Progenitor cell of endocrine pancreas (in vitro differentiated cells): ENCODE results near the gene PPIP5K2. TPM values are rescaled to one million over a fixed set of nuclear protein-coding genes. Genes with fewer than 3 reads are reported as not detected.

Source experiments
- DNase-seq: peaks from one replicate; pipeline ENCODE4 v3.0.0; 2021; ENCODE audit warnings: low spot score; ENCODE audit not compliant: unreplicated experiment
- H3K27ac Mint-ChIP-seq: 2 replicates; pipeline ENCODE4 v1.8.0; 2021; ENCODE audit warnings: mild to moderate bottlenecking, moderate library complexity, mixed read lengths
- H3K27me3 Mint-ChIP-seq: 2 replicates; pipeline ENCODE4 v1.8.0; 2021; ENCODE audit warnings: mixed read lengths
- H3K36me3 Mint-ChIP-seq: 2 replicates; pipeline ENCODE4 v1.8.0; 2022; ENCODE audit warnings: mixed read lengths; ENCODE audit not compliant: insufficient read depth
- H3K4me1 Mint-ChIP-seq: 2 replicates; pipeline ENCODE4 v1.8.0; 2021; ENCODE audit warnings: low read depth, mixed read lengths
- H3K4me3 Mint-ChIP-seq: 2 replicates; pipeline ENCODE4 v1.8.0; 2021; ENCODE audit warnings: low read depth, mild to moderate bottlenecking, moderate library complexity, mixed read lengths
- H3K9me3 Mint-ChIP-seq: 2 replicates; pipeline ENCODE4 v1.8.0; 2021; ENCODE audit warnings: low read depth, mixed read lengths
- total RNA-seq: library from RNA; stranded (reverse); gene quantifications from 2 replicates; pipeline ENCODE4 v1.2.1, GENCODE V29; 2021
- TF ChIP-seq, protein P1 (sequence below): fragments of 200-600 bp; sonication (generic); IDR thresholded peaks from one replicate; pipeline ENCODE4 v1.5.0; 2021; ENCODE audit warnings: antibody characterized with exemption, mild to moderate bottlenecking; ENCODE audit not compliant: unreplicated experiment

PPIP5K2 gene
- total RNA-seq, 1 donor from 2014 or later: 89.2 TPM

DNA sequence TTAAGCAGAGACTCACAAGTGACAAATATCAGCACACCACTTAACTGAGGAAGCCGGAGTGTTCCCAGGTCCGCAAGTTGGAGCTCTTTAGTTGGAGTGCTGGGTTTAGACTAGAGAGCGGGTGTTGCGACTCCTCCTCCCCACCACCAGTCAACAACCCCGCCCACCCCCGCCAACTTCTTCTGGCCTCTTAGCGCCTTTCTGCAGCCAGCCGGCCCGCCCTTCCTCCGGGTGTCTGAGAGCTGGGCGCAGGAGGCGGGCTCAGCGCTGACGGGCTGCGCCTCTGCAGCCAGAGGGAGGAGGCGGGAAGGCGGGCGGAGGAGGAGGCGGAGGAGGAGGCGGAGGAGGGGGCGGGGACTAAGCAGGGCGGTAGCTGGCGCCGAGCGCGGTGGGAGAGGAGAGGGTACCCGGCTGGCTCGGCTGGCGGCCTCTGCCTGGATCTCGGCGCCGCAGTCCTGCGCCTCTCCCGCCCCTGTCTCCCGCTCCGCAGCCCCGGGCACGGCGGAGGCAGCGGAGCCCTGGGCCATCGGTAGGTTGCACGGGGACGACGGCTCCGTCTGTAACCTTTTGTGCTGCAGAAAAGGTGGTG, 138.4 kb downstream of the PPIP5K2 start, which contains the start of gene MACIR:
Gene MACIR (plus strand): TSS at position 396 of the 589 bp plus-strand sequence. CDS start 17,157 bp downstream, outside the sequence.
- peak; percentile 92 for DNase-seq
- TF ChIP-seq, protein P1, sequence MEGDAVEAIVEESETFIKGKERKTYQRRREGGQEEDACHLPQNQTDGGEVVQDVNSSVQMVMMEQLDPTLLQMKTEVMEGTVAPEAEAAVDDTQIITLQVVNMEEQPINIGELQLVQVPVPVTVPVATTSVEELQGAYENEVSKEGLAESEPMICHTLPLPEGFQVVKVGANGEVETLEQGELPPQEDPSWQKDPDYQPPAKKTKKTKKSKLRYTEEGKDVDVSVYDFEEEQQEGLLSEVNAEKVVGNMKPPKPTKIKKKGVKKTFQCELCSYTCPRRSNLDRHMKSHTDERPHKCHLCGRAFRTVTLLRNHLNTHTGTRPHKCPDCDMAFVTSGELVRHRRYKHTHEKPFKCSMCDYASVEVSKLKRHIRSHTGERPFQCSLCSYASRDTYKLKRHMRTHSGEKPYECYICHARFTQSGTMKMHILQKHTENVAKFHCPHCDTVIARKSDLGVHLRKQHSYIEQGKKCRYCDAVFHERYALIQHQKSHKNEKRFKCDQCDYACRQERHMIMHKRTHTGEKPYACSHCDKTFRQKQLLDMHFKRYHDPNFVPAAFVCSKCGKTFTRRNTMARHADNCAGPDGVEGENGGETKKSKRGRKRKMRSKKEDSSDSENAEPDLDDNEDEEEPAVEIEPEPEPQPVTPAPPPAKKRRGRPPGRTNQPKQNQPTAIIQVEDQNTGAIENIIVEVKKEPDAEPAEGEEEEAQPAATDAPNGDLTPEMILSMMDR: no peak
- Mint-ChIP-seq H3K27me3 (no peaks in the 10 kb centered on the region), H3K9me3 (no peaks in the 10 kb centered on the region), H3K27ac (peak within 1 kb of the TSS; percentile 92), H3K4me3 (peak within 1 kb of the TSS; percentile 87), H3K4me1 (peaks cover 27% of the 10 kb centered on the region), H3K36me3 (no peaks in the 10 kb centered on the region)

DNA sequence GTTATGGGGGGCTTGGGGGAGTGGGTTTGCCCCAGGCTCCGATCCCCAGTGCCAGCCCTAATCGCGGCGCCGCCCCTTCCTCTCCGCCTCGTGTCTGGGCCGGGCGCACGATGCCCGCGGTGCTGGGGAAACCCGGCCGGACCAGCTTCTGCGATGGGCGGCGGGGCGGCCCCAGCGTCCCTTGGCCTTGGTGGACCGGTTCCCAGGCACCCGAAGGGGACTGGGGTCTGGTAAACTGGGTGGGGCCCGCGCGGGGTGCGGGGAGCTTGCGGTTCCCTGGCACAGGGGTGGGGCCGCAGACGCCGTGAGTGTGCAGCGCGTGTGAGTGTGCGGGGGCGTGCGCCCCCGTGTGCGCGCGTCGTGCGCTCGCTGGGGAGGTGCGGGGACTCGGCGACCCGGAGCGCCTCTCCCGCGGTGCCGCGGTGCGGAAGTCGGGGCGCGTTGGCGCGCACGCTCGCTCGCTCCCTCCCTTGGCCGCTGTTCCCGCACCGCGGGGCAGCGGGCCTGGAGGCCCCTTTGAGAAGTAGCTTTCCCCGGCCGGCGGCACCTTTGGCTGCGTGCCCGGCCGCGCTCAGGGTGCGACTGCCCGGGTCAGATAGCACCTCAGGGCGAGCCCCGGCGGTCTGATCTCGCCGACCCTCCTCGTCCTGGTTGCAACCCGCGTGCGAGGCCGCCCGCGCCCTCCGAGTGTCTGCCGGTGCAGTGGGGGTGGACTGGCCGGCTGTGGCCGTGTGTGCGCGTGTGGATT, 139.0 kb downstream of the PPIP5K2 start:
- Mint-ChIP-seq H3K4me1 (peaks cover 30% of the 10 kb centered on the region), H3K27me3 (no peaks in the 10 kb centered on the region), H3K9me3 (no peaks in the 10 kb centered on the region), H3K36me3 (no peaks in the 10 kb centered on the region), H3K27ac (peak overlapping the region; percentile 92), H3K4me3 (peak overlapping the region; percentile 87)
- TF ChIP-seq, protein P1: no peak
- DNase-seq: peak; percentile 46

DNA sequence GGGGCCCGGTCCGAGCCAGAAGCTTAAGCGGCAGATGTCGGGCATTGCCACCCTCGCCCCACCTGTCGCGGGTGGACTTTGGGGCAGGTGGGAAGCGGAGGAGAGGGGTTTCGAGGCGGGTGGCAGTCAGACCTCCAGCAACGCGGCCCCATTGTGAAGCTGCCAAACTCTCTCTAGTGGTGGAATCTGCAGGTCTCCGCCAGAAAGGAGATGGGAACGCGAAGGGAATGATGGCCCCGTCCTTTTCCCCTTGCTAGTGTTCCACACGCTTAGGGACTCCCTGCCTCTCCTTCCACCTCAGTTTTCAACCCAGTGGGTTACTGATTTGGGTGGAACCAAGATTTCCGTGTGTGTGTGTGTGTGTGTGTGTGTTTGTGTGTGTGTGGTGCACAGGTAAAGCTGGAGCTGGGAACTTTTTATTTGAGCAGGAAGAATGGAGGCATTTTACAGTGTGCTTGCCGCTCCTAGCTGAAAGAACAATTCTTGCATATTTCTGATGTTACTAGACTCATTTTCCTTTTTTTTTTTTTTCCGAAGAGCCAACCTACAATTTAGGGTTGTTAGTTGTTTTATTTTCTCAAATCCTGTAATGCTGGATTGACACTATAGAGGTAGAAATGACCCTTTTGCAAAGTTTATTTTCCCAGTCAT, 139.7 kb downstream of the PPIP5K2 start:
- no peaks in the 10 kb centered on the region for H3K36me3 Mint-ChIP-seq
- no peak for DNase-seq
- no peaks in the 10 kb centered on the region for H3K9me3 Mint-ChIP-seq
- no peaks in the 10 kb centered on the region for H3K27me3 Mint-ChIP-seq
- peaks cover 35% of the 10 kb centered on the region for H3K4me1 Mint-ChIP-seq
- peak overlapping the region; percentile 92 for H3K27ac Mint-ChIP-seq
- H3K4me3 Mint-ChIP-seq: peak overlapping the region; percentile 87
- TF ChIP-seq, protein P1: no peak

DNA sequence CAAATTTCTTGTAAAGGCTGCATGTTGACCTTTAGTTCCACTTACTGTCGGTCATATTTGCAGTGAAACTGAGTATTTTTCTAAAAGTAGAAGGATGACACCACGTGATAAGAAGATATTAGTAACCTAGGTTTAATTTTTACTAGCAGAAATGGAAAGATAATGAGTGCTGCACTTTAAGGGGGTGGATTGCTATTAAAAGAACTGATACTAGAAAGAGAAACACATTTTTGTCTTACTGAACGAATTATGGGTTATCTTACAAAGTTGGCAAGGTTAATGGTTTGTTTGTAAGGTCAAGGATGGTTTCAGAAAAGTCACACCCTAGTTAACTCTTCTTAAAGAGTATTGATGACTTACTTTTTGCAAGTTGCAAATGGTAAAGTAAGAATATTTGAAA, 140.8 kb downstream of the PPIP5K2 start:
- no peaks in the 10 kb centered on the region for H3K9me3 Mint-ChIP-seq
- H3K27me3 Mint-ChIP-seq: no peaks in the 10 kb centered on the region
- TF ChIP-seq, protein P1: no peak
- DNase-seq: no peak
- H3K4me1 Mint-ChIP-seq: peaks cover 40% of the 10 kb centered on the region
- H3K4me3 Mint-ChIP-seq: peak overlapping the region; percentile 54
- no peak overlapping the region for H3K27ac Mint-ChIP-seq
- no peaks in the 10 kb centered on the region for H3K36me3 Mint-ChIP-seq

Other genes with a start within 250 kb of the PPIP5K2 start
- 9.0 and 10.3 TPM in 2 replicates for gene GIN1, start 163 bp upstream of the PPIP5K2 start, total RNA-seq
- 10.8 and 14.0 TPM in 2 replicates for gene MACIR, start 138.5 kb downstream of the PPIP5K2 start, total RNA-seq